Islet precursor cell (in vitro differentiated cells): ENCODE measurements around the gene GMPS.
"Not testable (repeated sequence)": the region's sequence is repeated elsewhere in the genome, so short reads cannot be mapped to it uniquely, and the experiment has no call there.

ENCODE experiments used
- DNase-seq: peaks from one replicate; pipeline ENCODE4 v3.0.0-alpha.2; 2018

Gene GMPS

GRCh38 chr3:155870133-155870944 lies at the start of gene GMPS:
GMPS (plus strand) TSS chr3:155870650; CDS start chr3:155870871, 221 bp downstream.
- DNase-seq, result peak; percentile 99

- DNase-seq, result not testable (repeated sequence)
Measured at GRCh38 chr3:155828490-155829098, 41.9 kb upstream of the GMPS start.

GRCh38 chr3:155835341-155836071 lies 34.9 kb upstream of the GMPS start:
- no peak for DNase-seq

GRCh38 chr3:155843569-155843968 lies 26.9 kb upstream of the GMPS start:
- no peak for DNase-seq

GRCh38 chr3:155846119-155846518 lies 24.3 kb upstream of the GMPS start:
- no peak for DNase-seq

- no peak for DNase-seq
Measured at GRCh38 chr3:155847993-155848392, 22.5 kb upstream of the GMPS start.

GRCh38 chr3:155849404-155849803 lies 21.0 kb upstream of the GMPS start:
- not testable (repeated sequence) for DNase-seq

- no peak for DNase-seq
Measured at GRCh38 chr3:155852341-155852740, 18.1 kb upstream of the GMPS start.

GRCh38 chr3:155853214-155854140 lies 17.0 kb upstream of the GMPS start:
- DNase-seq, result peak; percentile 69

- peak; percentile 100 for DNase-seq
Measured at GRCh38 chr3:155854141-155854940, 16.1 kb upstream of the GMPS start, which contains the start of gene SLC33A1. SLC33A1 (minus strand) TSS chr3:155854427; CDS start chr3:155853997, 430 bp downstream.

- DNase-seq, result no peak
Measured at GRCh38 chr3:155859859-155860258, 10.6 kb upstream of the GMPS start.

- DNase-seq, result not testable (repeated sequence)
Measured at GRCh38 chr3:155860424-155860823, 10.0 kb upstream of the GMPS start.

GRCh38 chr3:155861476-155862183 lies 8.8 kb upstream of the GMPS start:
- no peak for DNase-seq

GRCh38 chr3:155862290-155862982 lies 8.0 kb upstream of the GMPS start:
- DNase-seq, result peak; percentile 58

- no peak for DNase-seq
Measured at GRCh38 chr3:155863072-155863784, 7.2 kb upstream of the GMPS start.

- no peak for DNase-seq
Measured at GRCh38 chr3:155869691-155870090, 759 bp upstream of the GMPS start.

GRCh38 chr3:155870945-155871745 lies 695 bp downstream of the GMPS start:
- no peak for DNase-seq

- peak; percentile 70 for DNase-seq
Measured at GRCh38 chr3:155871746-155872158, 1.3 kb downstream of the GMPS start.
